Sigmoid colon (tissue), 4 donors: ENCODE data around the gene OSBP.

ENCODE experiments used
- POLR2A ChIP-seq, 2 donors: fragments of 450-650 bp; IDR thresholded peaks; one replicate each; pipeline ENCODE4 v1.6.1; 2016; ENCODE audit warnings: antibody characterized with exemption in 2 of 2, mild to moderate bottlenecking in 2 of 2, moderate library complexity in 2 of 2
- POLR2AphosphoS5 ChIP-seq, 4 donors: sonication (generic); formaldehyde crosslinking; IDR thresholded peaks; one replicate each; pipeline ENCODE4 v1.6.1; 2017; ENCODE audit warnings: antibody characterized with exemption in 4 of 4
- TF ChIP-seq, protein P1 (sequence below), 4 experiments: fragments of 450-650 bp in 3 of 4; fragments of 200-600 bp in 1 of 4; IDR thresholded peaks; one replicate each; pipeline ENCODE4 v1.5.1; 2016 to 2019; ENCODE audit warnings: antibody characterized with exemption in 4 of 4, mild to moderate bottlenecking in 3 of 4, moderate library complexity in 2 of 4

DNA sequence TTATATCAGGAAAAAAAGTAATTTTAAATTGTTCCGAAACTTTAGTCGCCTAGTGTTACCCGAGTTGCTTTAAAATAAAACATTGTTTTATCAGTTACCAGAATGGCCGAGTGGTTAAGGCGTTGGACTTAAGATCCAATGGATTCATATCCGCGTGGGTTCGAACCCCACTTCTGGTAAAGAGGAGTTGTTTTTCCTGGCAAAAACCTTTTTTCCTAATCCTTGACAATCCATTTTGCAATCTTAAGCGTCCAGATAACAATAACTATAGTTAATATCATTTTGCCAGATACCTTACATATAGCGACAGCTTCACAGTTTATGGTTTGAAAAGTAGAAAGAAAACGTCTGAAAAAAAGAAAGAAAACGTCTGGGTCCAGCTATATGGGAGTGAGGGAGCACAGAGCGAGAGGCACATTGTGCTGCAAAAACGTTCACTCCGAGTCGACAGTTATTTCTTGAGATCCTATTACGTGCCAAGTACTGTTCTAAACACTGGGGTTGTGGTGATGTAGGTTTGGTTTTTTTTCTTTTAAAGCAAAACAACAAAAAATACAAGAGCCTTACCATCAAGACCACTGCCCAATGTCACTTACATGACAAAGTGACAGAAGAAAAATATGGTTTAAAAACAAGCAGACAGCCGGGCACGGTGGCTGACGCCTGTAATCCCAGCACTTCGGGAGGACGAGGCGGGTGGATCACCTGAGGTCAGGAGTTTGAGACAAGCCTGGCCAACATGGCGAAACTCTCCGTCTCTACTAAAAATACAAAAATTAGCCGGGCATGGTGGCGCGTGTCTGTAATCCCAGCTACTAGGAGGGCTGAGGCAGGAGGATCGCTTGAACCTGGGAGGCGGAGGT lies 63.7 kb downstream of the OSBP start:
- TF ChIP-seq, protein P1, sequence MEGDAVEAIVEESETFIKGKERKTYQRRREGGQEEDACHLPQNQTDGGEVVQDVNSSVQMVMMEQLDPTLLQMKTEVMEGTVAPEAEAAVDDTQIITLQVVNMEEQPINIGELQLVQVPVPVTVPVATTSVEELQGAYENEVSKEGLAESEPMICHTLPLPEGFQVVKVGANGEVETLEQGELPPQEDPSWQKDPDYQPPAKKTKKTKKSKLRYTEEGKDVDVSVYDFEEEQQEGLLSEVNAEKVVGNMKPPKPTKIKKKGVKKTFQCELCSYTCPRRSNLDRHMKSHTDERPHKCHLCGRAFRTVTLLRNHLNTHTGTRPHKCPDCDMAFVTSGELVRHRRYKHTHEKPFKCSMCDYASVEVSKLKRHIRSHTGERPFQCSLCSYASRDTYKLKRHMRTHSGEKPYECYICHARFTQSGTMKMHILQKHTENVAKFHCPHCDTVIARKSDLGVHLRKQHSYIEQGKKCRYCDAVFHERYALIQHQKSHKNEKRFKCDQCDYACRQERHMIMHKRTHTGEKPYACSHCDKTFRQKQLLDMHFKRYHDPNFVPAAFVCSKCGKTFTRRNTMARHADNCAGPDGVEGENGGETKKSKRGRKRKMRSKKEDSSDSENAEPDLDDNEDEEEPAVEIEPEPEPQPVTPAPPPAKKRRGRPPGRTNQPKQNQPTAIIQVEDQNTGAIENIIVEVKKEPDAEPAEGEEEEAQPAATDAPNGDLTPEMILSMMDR (IDR thresholded peaks at IDR 0.05), result no peak
- TF ChIP-seq POLR2AphosphoS5 (IDR thresholded peaks at IDR 0.05) (no peak), POLR2A (IDR thresholded peaks at IDR 0.05) (no peak)
